COLO668 (cell line): ENCODE results near the gene TRHDE.

Experiments used
- DNase-seq: peaks from one replicate; lab custom pipeline; 2025; ENCODE audit not compliant: unreplicated experiment; lab: John Stamatoyannopoulos, UW

Gene TRHDE

GRCh38 chr12:72432037-72432604 lies 160.0 kb downstream of the TRHDE start:
- no peak for DNase-seq

DNA sequence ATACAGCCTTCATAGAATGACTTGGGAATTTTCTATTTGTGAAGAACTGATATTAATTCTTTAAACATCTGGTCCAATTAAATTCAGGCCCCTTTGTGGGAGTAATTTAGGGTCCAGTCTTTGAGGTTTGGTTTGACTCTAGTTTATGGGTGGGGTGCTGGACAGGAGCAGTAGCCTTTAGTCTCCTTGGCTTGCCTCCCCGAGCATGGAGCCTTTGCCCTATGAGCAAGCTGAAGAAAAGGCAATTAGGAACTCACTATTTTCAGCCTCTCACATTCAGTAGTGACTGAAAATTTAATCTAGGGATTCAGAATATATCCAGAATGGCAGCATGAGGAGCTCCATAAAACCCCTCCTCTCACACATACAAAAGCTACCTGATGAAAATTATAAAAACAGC lies 161.1 kb downstream of the TRHDE start:
- no peak for DNase-seq

DNA sequence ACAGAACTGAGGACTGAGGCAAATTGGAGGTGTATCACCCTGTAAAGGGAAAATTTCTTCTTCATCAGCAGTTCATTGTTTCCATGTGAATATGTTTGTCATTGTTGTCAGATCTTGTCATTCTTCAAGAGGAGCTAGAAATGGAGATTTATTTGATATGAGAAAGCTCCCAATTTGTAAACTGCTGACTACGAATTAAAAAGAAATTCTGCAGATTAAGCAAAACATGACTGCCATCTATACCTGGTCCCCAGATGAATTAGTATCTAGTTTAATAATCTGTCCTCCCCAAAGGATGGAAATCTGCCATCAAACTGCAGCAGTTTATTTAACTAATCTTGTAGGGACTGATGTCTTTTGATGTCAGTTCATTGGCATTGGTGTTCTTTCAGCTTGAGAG lies 162.8 kb downstream of the TRHDE start:
- DNase-seq = no peak

- DNase-seq = no peak
These were observed 170.0 kb downstream of the TRHDE start for GRCh38 chr12:72442217-72442616.

DNA sequence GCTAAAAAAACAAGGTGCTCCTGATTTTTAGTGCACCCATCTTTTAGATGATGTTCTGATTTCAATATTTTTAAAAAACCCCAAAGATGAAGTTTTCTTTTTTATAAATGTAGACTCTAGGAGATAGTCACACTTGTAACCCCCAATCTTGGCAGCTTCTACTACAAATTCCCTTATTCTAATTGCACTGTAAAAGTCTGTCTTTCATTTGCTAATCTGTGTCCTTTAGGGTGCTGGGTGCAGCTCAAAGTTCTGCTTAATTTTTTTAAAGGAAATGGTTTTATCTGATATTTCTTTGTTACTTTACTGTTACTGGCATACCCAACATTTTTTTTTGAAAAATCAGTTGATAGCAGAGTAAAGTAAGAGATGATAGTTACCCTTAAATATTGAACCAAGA lies 172.0 kb downstream of the TRHDE start:
- no peak for DNase-seq

- DNase-seq = no peak
These were observed 172.4 kb downstream of the TRHDE start for GRCh38 chr12:72444566-72444965.

DNA sequence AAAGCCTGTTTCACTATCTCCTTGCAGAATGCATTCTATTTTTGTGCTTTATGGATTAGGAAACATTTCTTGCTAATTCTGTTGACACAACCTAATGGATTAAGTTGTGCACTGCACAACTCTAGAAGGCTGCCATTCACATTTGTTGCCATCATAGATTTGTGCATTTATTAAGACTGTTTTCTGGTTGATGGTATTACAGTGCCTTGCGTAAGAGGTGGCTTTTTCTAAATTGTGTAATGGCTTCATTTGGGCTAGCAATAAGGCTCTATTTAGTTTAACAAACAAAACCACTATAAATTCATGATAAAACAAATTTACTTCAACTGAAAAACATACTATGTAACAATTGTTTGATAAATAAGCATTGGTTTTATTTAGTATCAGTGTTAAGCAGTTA lies 175.9 kb downstream of the TRHDE start:
- DNase-seq = no peak

GRCh38 chr12:72448805-72449204 lies 176.6 kb downstream of the TRHDE start:
- DNase-seq = no peak

GRCh38 chr12:72453066-72453465 lies 180.9 kb downstream of the TRHDE start:
- DNase-seq = no peak

- no peak for DNase-seq
These were observed 181.4 kb downstream of the TRHDE start for GRCh38 chr12:72453550-72453949.

GRCh38 chr12:72464471-72464870 lies 192.3 kb downstream of the TRHDE start:
- DNase-seq = no peak

DNA sequence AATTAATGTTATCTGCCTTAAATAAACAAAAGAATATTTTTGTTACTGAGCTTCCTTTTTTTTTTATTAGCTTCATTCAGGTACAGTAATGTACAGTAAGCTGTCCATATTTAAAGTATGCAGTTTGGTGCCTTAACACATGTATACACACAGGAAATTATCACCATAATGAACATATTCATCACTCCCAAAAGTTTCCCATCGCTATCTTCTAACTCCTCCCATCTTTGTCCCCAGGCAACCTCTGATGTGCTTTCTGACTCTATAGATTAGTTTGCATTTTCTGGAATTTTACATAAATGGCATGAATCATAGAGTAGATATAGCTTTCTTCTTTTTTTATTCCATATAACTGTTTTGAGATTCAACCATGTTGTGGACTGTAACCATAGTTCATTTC lies 193.0 kb downstream of the TRHDE start:
- no peak for DNase-seq

DNA sequence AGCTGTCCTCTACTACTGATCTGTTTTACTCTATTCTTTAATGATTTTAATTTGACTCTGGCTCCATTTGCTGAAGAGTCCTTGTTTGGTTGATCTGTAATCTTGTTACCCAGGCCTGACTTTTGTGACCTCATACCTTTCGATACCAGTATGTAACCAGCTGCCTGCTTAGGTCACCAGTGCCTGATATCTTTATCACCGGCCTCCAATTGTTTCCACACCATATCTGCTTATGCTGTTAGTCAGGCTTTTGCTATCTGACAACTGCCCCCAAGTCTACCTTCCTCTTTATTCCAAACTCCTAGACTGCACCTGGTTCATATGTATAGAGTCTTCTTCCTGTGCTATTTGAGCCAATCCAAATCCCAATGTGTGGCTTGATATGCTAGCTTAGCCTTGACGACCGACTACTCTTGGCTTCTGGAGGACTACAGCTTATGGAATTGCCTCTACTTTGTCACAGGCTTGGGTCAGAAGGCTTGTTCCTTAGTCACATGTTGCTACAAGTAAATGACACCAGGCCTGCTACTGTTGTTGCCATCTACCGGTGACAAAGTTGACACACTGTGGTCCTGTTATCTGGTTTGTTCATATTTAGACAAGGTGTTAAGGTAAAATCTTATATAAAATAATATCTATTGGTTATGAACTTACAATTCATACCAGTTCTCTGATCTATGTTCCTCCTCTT lies 193.9 kb downstream of the TRHDE start:
- DNase-seq = no peak

- DNase-seq = no peak
These were observed 195.8 kb downstream of the TRHDE start for GRCh38 chr12:72467985-72468384.

DNA sequence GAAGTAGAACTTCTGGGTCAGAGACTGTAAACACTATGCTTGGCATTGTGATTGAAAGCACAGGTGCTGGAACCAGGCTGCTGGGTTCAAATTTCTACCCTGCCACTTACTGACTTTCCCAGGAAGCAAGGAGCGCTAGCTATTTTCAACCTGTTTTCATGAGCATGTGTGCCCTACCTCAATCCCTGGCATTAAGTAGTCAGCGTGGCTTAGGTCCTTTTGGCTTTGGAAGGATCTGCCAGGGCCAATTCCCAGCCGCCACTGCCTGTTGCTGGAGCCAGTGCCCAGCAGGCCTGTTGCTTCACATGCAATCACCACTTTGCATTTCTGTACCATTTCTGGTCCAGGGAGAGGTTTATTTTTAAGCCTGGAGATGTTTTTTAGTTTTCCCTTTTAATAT lies 196.3 kb downstream of the TRHDE start:
- DNase-seq = no peak

DNA sequence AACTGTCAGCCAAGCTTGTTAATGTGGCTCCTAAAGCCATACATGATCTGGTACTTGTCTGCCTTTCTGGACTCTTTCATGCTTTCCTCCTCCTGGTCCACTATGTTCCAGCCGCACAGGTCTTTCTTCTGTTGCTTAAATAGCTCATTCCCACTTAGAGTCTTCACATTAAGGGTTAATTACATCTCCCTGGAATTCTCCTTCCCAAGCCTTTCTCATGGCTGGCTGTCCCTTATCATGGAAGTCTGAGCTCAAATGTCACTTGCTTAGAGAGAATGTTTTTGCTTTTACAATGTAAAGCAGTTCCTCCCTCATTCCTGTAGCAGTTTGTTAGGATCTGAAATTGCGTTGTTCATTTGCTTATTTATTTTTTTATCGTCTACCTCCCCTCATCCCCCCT lies 199.6 kb downstream of the TRHDE start:
- no peak for DNase-seq

DNA sequence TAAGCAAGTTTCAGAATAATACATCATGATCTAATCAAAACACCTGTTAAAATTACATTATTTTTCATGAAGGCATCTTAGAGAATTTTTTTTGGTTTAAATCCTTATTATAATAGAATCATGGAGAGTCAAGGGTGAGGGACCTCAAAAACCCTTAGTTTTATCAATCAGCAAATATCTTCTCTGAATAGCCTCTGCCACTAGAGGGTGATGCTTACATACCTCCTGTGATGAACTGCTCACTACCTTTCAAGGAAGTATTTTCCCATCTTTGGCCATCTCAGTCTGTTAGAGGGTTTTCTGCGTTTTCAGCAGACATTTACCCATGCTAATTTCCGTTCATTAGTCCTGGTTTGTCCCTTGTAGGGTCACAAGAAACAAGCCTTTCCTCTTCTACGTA lies 200.2 kb downstream of the TRHDE start:
- DNase-seq = no peak

DNA sequence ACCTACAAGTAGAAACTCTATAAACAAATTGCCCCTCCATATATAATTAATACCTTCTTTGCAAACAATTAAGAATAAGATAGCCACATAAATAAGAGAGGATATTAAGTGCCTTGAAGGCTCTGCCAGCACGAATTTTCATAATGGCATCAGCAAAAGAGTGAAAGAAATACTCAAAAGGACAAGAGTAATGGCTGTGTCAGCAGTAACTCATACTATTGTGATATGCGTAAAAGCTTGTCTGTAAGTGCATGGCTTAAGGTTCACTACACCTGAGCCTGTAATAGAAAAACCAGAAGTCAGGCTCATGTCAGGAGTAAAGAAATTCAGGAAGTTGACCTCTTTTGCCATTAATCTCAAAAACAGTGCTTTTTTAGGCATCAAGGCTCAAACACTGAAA lies 204.1 kb downstream of the TRHDE start:
- no peak for DNase-seq

DNA sequence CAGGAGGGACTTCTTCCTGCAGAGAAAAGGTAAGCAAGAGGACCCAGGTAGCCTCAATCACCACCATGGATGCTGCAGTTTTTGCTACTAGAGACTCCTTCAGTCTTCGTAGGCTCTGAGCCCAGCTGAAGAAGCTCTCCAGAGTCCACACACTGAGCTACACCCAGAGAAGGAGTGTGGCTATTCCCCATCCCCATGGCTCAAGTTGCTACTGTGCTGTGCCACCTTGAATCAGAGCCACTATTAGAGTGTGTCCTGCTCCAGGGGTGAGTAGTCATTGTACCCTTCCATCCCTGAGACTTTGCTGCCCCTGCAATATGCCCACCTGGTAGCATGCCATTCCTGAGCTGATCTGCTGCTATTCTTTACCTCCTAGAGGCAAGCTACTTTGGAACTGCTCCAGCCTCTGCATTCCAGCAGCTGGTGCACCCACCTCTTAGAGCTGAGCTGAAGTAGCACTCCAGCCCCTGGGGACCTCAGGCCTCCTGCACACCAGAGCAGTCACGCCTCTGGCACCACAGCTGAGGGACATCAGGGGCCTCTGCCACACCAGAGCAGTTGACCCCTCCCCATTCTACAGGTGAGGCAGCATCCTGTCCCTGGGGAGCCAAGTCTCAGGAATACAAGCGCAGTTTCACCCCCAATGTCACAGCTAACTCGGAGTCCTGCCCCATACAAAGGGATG lies 213.0 kb downstream of the TRHDE start:
- no peak for DNase-seq

DNA sequence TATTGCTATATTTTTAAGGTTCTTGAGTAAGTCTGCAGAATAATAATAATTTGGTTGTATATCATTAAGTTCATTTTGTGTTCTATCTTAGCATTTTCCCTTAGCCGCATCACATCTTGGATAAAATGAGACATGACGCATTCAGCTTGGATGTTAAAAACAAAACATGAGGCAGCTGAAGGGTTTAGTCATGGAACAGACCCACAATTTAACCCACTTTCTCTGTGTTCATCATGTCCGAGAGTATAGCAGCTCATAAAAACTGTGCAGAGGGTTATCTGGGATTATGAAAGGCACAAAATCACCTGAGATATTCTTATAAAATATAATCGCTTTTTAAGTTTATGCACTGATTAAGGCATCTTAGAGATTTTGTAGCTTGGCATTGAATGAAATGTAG lies 219.3 kb downstream of the TRHDE start:
- no peak for DNase-seq

DNA sequence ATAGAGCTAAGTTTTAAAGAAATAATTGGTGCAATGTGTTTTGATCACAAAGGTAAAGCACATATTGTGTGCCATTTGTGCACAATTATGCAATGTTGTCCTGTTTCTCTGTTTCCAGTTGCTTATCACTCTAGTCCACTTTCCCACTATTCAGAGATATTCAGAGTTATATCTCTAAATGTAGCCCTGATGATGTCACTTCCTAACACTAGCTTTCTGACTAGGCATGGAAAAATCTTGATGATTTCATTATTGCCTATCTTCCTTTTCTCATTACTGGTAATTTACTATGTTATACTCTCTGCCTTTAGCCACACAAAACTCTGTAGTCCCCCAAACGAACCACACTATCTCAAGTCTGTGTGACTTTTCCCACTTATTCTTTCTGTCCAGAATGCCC lies 221.2 kb downstream of the TRHDE start:
- no peak for DNase-seq

GRCh38 chr12:72498354-72498753 lies 226.2 kb downstream of the TRHDE start:
- DNase-seq = no peak

DNA sequence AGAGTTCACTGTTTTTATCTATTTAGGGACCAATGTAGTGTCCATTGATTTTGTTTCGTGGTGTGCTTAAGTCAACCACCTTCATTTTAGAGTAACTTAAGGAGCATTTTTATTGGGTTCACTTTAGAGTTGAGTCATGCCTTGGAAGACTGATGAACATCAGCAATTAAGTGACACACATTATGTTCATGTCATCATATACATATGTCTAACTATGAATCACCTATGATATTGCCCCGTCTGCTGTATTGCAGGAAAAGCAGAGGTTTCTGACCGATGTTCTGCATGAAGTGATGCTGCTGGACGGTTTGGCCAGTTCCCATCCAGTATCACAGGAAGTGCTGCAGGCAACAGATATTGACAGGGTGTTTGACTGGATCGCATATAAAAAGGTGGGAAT lies 227.1 kb downstream of the TRHDE start:
- DNase-seq = no peak
